Left colon (tissue), 2 donors: ENCODE measurements around the gene MED22. TPM values are rescaled to one million over a fixed set of nuclear protein-coding genes. Genes with fewer than 3 reads are reported as not detected.
"Not testable (repeated sequence)": the region's sequence is repeated elsewhere in the genome, so short reads cannot be mapped to it uniquely, and the experiment has no call there.

ENCODE experiments used
- ATAC-seq: fragments of 200-7000 bp; cut with Tn5 transposase; one replicate; pipeline ENCODE4 v1.9.1; 2020; ENCODE audit warnings: mild to moderate bottlenecking, moderate library complexity
- DNase-seq, 2 donors: peaks; one replicate each; pipeline ENCODE4 v3.0.0-alpha.2; 2020
- intact Hi-C, 2 donors: fragments of 100-400 bp; cut with DNase I in 1 of 2; cut with micrococcal nuclease in 1 of 2; formaldehyde crosslinking; loops; one replicate each; pipeline versions ENCODE4 v1.11.2 to v1.14.0; 2022; cut with DNase I, micrococcal nuclease
- total RNA-seq, 2 donors: library from RNA; stranded (reverse); fragmentation: NEBNext Ultra II Directional; extraction: Animal tissue kit (Norgen Biotek cat#: 25700); gene quantifications; one replicate each; pipeline ENCODE4 v1.2.1, GENCODE V29; 2021
- donor health status: DM: no; HTN: no; CAD: no.
- donor health status: DM: yes; HTN: yes; CAD: no.

MED22 gene
- total RNA-seq, 2 donors from 2014 or later, result 18.8 to 20.3 TPM

DNA sequence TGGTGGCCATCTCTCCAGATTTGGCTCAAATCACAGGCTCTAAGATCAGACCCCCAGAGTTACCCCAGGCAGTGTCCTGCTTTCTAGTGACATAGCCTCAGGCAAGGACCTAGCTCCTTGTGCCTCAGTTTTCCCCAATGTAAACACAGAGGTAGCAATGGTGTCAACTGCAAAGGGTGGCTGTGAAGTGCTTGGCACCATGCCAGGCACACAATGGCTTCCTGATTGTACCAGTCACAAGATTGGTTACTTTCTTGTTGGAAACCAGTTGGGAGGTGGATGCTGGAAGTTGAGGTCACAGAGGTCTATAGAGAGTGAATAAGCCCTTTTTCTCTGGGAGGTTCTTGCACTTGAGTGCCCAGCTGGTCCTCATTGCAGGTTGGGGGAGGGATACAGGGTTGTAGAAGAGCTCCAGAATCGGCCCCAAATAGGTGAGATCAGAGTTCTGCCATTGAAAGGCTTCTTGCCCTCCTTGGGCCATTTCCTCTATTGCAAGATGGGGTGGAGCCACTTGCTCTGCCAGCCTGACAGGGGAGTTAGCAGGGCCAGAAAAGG lies 30.6 kb upstream of the MED22 start:
- DNase-seq (peak in 1 of 2 donors; percentile 45), ATAC-seq (no peak)
- intact Hi-C loops, result no loop called here

DNA sequence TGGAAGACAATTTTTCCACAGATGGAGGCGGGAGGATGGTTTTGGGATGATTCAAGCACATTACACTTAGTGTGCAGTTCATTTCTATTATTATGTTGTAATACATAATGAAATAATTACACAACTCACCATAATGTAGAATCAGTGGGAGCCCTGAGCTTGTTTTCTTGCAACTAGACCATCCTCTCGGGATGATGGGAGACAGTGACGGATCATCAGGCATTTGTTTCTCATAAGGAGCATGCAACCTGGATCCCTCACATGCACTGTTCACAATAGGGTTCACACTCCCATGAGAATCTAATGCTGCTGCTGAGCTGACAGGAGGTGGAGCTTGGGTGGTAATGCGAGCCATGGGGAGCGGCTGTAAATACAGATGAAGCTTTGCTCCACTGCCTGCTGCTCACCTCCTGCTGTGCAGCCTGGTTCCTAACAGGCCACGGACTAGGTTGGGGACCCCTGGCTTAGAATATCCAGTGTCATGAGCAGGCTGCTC lies 29.8 kb upstream of the MED22 start:
- no peak for ATAC-seq
- intact Hi-C loops, result no loop called here
- DNase-seq, result no peak

DNA sequence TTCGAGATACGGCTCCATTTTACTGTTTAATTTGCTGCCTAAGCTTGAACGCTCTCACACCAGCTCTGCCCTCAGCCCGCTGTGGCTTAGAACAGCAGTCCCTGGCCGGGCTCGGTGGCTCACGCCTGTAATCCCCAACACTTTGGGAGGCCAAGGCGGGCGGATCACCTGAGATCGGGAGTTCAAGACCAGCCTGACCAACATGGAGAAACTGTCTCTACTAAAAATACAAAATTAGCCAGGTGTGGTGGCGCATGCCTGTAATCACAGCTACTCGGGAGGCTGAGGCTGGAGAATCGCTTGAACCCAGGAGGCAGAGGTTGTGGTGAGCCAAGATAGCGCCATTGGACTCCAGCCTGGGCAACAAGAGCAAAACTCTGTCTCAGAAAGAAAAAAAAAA lies 29.3 kb upstream of the MED22 start:
- intact Hi-C loops, ATAC-seq, DNase-seq: not testable (repeated sequence)

DNA sequence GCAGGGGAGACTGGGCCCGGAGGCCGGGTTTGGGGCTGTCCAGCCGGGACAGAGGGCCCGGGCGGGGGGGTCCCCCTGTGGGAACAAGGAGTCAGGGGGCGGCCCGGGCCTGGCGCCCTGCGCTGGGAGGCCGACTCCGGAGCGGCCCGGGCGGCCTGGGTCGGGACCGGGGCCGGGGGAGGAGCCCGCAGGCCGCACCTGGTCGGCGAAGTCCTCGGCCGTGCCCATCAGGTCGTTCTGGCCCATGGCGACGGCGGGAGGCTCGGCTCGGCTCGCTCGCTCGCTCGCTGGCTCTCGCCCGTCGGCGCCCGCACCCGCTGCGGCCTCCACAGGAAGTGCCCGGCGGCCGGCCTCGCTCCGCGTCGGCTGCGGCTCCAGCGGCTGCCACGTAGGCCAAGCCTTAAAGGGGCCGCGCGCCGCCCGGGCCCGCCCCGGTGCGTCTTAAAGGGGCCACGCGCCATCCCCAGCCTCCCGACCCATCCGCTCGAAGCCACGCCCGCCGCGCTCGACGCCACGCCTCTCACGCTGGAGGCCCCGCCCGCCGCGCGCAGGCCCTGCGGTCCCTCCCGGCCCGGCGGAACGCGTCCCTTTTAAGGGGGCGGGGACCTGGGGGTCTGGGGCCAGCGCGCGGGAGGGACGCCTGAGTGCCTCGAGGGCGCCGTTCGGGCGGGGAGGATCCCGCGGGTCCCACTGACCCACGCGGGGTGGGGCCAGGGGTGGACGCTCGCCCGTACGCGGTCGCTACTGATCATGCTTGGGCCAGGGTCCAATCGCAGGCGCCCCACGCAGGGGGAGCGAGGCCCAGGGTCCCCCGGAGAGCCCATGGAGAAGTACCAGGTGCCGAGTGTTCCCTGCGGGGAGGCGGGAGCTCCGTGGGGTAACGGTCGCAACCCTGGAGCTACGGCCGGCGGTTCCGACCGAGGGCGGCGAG lies 28.1 kb upstream of the MED22 start, which contains the start of the genes STKLD1 and SURF4:
TSS of gene STKLD1 (plus strand) at position 643 of the 931 bp plus-strand sequence. CDS start at position 751, 108 bp downstream.
TSS of gene SURF4 (minus strand) at position 337 of the 931 bp plus-strand sequence. CDS start at position 246, 91 bp downstream.
- ATAC-seq (peak; percentile 93), DNase-seq (peak; percentile 94 to 98)
- intact Hi-C loops, result no loop called here

DNA sequence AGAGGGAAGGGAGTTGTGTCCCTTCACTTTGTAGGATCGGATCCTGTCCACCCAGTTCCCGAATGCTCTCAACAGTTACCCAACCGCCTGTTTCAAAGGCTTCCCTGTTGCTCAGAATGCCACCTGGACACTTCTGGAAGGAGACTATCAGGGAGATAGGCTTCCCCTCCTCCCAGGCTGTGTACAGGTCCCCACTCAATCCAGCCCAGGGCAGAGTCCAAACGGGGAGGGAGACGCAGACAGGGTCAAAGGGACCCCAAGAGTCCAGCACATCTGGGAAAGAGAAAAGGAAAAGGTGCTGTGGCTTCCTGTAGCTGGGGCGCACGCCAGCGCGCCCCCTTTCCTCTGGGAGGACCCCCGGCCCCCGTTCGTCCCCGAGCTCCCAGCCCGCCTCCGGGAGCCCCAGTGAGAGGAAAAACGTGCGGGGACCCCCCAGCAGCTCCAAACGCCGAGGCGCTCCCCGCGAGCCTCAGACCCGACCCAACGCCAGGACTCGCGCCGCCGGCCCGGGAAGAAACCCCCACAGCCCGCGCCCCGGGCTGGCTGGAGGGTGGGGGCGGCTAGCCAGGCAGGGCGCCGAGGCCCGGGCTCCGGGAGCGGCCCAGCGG lies 27.3 kb upstream of the MED22 start:
- ATAC-seq (peak; percentile 56), DNase-seq (peak; percentile 59 to 65)
- intact Hi-C loops, result no loop called here

DNA sequence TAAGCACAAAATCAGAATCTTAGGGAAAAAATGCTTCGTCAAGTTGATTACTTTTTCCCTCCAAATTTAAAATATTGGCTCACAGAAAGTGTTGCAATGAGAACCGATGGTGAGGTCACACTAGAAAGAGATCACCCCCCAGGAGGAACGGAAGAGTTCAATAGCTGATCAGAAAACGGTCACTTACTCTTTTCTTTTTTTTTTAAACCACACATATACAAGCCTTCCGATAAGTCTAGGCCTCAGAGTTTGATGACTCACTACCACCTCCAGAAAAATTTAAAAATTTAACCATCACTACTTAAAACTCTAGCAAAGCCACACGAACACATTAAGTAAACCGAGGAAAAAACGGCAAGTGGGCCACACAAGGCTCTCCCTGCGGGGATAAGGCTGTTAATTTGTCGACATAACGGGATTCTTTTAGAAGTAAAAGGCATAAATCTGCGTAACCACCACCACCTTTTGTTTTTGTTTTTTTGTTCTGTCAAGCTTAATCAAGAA lies 26.7 kb upstream of the MED22 start:
- ATAC-seq, result no peak
- DNase-seq, result no peak
- intact Hi-C loops, result no loop called here

DNA sequence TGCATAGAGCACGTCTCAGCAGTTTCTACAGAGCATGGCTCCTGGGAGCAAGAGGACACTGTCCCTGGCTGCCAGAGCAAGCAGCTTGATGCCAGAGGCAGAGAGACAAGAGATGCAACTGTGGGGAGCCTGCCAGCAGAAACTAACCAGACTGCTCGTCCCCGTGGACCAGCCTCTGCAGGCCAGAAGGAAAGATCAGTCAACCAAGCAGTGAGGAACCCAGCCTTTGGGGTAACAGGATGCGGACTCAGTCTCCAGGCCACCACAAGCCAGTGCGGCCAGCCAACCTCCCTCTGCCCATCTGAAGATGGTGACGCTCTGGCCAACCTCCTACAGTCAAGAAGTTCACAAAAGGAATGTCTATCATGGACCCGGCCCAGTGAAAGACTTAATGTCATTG lies 24.2 kb upstream of the MED22 start:
- no peak for DNase-seq
- ATAC-seq, result no peak
- intact Hi-C loops, result no loop called here

DNA sequence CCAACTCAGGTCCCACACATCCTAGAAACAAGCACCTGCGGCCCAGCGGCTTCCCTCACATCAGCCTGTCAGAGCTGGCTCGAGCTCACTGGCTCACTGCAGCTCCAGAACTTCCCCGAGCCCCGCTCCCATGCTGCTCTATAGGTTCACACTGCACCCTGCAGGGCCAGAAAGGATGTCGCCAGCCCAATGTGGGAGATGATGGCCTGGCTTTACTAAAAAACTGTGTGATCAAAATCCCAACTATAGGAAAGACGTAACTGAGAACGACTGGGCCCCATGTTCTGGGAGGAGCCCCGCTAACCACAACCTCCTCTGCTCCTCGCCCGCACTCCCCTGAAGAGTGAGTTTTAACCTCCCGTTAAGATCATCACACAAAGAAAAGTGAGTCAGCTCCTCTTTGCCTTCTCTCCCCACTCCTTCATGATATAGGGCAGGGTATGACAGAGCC lies 23.4 kb upstream of the MED22 start:
- DNase-seq, result no peak
- intact Hi-C loops, result no loop called here
- ATAC-seq, result no peak

DNA sequence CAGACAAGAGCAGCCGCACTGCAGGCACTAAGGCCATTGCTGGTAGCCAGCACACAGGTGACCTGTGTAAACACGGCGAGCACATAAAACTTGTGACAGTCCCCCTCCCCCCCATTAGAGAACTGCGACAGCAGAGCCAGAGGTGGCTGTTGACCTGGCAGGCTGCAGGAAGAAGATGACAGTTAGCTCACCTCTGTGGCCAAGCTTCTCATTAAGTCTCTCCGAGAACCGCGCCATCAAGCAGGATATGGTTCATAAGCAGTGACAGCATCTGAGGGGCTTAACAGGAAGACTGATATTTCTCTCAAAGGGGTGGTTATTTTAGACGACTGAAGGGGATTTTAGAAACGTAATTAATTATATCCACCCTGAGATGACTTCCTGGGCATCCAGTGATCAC lies 22.8 kb upstream of the MED22 start:
- ATAC-seq, result no peak
- no peak for DNase-seq
- intact Hi-C loops, result no loop called here

DNA sequence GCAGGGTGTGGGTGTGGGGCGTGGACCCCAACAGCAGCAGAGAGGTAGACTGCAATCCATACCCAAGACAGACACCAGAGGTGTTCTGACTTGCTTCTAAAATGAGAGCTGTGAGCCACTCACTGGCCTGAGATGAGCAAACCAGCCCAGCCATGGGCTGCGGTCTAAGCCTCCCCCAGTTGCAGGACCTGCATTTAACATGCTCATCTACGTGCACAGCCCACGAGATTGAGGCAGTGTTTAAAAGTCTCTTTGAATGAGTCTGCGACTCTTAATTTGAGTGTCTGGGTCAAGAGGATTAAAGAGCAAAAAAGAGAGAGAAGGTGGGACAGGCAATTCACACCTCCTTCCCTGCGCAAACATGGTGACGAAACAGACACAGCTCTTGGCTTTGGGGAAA lies 22.0 kb upstream of the MED22 start:
- intact Hi-C loops, result no loop called here
- ATAC-seq (no peak), DNase-seq (no peak)

DNA sequence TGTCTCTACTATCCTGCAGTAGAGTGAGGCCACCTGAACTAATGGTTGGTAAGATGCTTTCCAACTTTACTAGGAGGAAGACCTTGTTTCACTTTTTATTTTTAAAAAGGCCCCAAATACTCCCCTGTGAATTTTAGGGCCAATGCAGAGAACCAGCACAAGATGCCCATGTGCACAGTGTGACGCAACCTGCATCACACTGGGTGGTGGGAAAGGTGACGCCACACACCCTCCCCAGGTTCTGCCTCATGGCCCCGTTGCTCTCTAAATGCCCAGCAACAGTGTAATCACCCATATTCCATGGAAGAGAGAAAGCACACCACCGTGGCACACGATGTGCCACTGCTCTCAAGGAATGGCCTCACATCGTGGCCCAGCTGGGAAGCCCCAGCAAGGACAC lies 21.5 kb upstream of the MED22 start:
- no peak for ATAC-seq
- intact Hi-C loops, result no loop called here

DNA sequence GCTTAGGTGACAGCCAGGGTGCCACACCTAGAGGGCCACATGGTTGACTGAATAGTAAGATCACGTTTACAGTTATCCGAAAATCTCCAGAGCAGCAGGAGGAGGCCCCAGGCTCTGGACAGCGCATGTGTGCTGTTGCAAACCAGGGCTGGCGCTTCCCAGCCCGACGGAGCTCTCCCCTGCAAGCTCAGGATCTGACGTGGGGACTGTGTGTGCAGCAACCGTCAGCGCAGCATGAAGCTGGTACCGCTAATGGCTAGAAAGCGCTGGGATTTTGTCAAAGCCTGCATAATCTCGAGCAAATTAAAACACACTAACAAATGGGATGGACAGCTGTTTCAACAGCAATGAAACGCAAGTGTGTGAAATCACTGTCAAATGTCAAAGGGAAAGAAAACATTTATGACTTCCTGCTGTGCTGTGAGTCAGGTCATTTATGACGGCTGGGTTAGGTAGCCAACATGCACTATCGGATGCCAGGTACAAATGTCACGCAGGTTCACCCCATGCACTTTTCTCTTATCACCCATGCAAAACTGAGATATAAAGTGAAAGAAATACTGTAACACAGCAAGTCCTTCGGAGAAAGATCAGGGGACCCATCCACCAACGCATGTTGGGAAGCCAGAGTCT lies 20.4 kb upstream of the MED22 start:
- intact Hi-C loops, result no loop called here
- DNase-seq (no peak), ATAC-seq (peak; percentile 94)

More for the DNA sequence above, 21.5 kb upstream of the MED22 start:
- no peak for DNase-seq

DNA sequence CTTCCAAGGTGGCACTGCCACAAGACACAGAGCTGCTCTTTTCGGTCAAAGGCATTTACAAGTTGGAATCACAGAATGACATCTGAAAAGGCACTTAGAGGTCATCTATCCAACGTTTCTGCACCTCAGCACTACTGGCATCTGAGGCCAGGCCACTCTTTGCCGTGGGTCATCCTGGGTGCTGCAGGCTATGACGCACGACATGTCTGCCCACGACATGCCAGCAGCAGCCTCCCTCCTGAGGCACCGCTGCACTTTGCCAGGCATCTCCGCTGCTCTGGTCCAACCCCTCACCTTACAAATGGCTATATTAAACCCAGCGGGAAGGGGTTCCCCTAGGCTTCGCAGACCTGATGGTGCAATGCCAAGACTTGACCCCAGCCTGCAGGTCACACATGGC lies 19.8 kb upstream of the MED22 start:
- intact Hi-C loops, result no loop called here
- ATAC-seq (no peak), DNase-seq (no peak)

DNA sequence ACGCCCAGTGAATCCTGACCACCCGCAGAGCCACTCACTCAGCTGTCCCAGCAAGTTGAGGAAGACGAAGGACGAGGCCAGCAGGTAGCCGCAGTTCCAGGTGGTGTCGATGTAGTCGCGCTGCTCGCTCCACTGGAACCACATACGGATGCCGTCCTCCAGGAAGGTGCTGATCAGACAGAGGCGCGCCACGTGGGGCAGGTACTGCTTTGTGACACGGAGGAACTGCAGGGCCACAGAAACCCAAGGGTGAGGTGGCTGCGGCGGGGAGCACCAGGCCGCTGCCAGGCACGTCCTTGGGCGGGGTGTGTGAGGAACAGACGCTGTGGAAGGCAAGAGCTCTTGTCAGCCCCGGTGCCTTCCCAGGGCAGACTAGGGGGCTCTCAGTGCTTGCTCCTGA lies 19.3 kb upstream of the MED22 start:
- DNase-seq, result no peak

DNA sequence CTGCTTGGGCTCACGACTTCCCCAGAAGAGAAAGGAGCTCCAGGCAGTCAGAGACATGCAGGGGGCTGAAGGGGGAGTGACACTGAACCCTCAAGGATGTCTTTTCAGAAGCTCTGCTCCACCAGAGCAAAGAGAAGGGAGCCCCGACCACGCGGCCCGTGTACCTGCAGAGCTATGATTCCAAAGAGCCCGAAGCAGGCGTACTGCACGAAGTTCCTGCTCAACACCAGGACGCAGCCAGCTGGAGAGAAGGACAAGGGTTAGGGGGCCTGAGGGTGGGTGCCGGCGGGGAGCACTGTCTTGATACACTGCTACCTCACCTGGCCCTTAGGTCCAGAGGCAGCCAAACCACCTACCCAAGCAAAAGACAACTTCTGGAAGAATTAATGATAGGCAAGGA lies 18.5 kb upstream of the MED22 start:
- no peak for ATAC-seq
- intact Hi-C loops, result no loop called here
- DNase-seq, result no peak

More for the DNA sequence above, 19.3 kb upstream of the MED22 start:
- intact Hi-C loops, result no loop called here
- no peak for ATAC-seq

DNA sequence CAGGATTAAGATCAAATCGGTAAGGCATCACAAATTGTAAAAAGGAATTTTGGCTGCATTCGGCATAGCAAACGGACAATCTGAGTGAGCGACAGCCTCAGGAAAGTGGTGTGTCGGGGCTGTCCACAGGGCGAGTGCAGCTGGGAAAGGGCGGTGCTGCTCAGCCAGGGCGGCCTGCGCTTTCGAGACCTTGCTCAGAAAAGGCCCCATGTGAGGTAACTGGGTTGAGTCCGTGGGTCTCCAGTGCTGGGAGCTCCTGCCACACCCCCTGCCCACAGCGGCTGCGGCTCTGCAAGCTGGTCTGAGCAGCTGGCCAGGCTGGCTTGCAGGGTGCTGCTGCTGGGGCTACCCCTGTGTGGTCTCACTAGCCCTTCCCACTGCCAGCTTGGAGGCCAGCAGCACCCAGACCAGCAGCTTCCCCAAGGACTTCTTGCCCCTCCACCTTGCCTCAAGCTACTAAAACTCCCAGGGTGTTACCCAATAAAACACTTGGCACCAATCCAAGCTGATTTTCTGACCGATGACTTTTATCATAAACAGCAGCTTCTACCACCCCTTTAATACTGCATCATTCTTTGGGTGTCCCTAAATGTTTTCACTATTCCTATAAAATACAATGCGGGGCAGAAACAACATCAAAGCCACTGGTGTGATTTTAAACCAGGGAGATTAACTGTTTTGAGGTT lies 14.6 kb upstream of the MED22 start:
- DNase-seq (no peak), ATAC-seq (no peak)
- intact Hi-C loops, result no loop called here

DNA sequence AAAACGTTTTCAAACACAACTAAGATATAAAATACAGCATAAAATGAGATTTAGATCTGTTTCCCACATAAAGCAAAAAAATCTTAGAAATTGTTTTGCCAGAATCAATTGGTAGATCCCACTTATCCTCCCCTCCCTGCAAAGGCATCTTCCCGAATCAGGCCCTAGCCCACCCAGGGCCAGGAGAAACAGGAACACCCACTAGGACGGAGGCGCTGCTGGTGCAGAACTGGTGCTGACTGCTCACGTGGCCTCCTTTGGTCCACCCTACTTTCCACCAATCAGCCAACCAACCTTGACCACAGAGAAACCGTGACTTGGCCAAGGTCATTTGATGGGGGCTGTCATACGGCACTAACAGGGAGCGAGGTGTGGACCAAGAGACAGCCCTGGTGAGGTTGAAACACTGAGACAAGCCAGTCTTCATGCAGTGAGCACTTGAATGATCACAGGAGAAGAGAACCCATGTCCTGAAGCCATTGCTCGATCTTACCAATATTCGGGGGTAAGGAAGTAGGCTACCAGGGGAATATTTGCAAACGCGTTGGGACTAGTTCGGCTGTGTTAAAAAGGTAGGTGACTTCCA lies 13.7 kb upstream of the MED22 start:
- no peak for ATAC-seq
- DNase-seq, result no peak

More for the DNA sequence above, 13.7 kb upstream of the MED22 start:
- intact Hi-C loops, result no loop called here
